Sciatic nerve (tissue), 2 donors: Measurements from ENCODE around the gene HYPK. TPM values are rescaled to one million over a fixed set of nuclear protein-coding genes. Genes with fewer than 3 reads are reported as not detected.

ENCODE experiments used
- ATAC-seq: fragments of 200-7000 bp; cut with Tn5 transposase; one replicate; pipeline ENCODE4 v1.9.1; 2020; ENCODE audit warnings: mild to moderate bottlenecking, moderate library complexity
- DNase-seq: peaks from one replicate; pipeline ENCODE4 v3.0.0-alpha.2; 2020; ENCODE audit warnings: low spot score
- intact Hi-C: fragments of 100-400 bp; cut with DNase I; formaldehyde crosslinking; loops from one replicate; pipeline ENCODE4 v1.14.2; 2022
- total RNA-seq: library from RNA; stranded (reverse); fragmentation: NEBNext Ultra II Directional; extraction: Animal tissue kit (Norgen Biotek cat#: 25700); gene quantifications from one replicate; pipeline ENCODE4 v1.2.1, GENCODE V29; 2021
- donor health status: DM: no; HTN: no; CAD: no.
- donor health status: DM: no; HTN: no; CAD: no.

The HYPK gene, protein sequence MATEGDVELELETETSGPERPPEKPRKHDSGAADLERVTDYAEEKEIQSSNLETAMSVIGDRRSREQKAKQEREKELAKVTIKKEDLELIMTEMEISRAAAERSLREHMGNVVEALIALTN
- 13.6 TPM for total RNA-seq

DNA sequence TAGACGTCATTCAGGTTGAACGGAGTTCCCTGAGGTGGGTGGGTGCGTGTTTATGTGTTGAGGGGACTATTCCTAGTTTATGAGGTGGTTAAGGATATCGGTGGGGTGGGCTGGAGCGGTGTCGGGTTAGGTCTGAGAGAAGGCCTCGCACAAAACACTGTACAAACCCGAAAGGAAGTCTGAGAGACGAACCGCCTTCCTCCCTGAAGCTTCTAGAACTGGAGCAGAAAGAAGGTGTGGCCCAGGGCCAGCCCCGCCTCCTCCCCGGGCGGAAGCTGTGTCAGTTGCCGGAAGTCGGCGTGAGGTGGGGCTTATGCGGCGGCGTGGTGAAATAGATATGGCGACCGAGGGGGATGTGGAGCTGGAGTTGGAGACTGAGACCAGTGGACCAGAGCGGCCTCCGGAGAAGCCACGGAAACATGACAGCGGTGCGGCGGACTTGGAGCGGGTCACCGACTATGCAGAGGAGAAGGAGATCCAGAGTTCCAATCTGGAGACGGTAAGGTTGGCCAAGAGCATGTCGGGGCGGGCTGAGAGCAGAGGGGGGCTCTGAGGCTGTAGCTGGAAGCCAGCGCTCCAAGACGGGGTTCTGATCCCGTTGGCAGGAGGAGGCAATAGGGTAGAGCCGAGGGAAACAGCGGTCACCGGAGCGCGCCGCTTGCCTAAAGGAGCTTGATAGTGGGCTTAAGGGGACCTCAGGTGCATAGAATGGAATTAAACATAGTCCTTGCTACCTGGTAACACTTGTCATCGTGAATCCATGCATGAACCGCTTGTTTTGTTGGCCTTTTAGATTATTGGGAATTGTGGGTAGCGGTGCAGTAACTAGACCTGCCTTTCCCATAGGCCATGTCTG is at the start of gene HYPK:
TSS of gene HYPK (plus strand) at position 314 of the 856 bp plus-strand sequence. CDS start at position 338, 24 bp downstream.
- intact Hi-C loops: no loop called here
- ATAC-seq (peak; percentile 97), DNase-seq (peak; percentile 96)

DNA sequence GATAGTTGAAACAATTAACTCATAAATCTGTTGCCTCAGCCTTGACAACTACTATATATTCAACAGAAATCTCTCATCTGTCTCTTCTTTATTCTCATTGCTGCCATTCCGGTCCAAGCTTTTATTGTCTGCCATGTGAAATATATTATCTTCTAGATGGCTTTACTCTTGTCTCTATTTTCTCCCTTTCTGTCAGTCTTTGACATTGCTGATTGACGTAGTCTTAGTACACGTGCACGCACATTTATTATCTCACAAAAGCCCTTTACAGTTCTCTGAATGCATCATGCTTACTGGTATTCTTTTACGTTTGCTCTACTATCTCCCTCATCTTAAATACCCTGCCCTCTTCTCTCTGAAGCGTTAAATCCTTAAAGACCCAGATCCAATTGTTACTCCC is 48.5 kb upstream of the HYPK start:
- intact Hi-C loops: no loop called here
- ATAC-seq: no peak

DNA sequence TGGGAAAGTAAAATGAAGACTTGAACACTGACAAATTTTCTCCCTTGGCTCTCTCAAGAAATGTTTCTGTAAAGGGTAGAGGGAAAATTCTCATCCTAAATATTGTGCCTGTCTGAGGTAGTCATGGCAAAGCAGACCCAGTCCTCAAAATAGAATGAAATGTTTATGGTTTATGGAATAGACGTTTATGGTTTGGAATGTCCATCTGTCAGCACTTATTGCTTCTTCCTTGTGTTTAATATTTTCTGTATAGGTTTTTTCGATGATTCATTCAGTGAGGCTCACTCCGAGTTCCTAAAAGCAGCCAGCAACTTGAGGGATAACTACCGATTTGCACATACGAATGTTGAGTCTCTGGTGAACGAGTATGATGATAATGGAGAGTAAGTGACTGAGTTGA is 37.6 kb upstream of the HYPK start:
- intact Hi-C loops: no loop called here
- no peak for ATAC-seq
- DNase-seq: no peak

More for the DNA sequence above, 48.5 kb upstream of the HYPK start:
- DNase-seq: no peak

DNA sequence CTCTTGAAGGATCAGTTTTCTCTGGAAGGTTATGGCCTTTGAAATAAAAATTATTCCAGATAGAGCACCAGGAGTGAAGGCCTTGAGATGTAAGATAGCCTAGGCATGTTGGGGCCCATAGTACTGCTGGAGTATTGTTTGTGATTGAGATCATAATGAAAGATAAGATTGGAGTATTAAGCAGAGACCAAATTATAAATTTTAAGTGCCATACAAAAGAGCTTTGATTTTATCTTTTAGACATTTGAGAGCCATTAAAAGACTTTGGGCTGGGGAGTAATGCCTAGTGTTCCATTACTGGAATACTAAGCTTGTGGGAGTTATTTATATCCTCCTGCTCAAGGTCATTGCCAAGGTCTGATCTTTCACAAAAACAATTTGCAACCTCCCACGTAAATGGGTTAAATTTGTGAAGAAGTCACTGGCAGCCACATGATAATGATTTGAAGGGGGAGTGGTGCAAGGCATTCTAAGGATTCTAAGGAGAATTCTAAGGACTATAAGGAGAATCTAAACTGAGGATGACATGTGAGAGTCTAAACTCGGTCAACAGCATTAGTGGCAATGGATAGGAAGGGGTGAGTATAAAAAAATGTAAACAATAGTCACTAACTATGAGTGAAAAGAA is 36.5 kb upstream of the HYPK start:
- ATAC-seq: no peak
- intact Hi-C loops: no loop called here
- no peak for DNase-seq

DNA sequence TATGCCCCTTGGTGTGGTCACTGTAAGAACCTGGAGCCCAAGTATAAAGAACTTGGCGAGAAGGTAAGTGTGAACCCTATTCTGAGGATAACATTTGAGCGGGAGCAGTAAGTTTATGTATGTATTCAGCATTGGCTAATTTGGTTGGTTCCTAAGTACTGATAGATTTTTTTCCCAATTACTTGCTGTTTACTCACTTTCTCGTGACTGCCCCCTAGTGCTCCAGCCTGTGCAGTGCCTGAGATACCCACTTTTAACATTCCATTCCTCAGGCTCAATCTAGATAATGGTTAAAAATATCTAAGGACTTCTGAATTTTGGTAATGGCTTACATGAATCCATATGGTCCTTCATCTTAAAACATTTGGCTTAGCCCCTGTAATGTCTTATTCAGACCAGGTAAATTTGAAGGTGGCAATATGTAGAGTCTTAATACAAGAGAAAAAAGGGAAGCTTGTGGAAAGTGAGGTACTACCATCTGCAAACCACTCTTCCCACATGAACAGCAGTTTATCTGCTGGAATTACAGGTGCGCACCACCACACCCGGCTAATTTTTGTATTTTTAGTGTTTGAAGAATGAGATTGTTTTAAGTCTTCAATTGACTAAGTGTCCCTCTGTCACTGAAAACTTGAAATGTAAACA is 30.7 kb upstream of the HYPK start:
- DNase-seq (no peak), ATAC-seq (peak; percentile 62)
- intact Hi-C loops: no loop called here

DNA sequence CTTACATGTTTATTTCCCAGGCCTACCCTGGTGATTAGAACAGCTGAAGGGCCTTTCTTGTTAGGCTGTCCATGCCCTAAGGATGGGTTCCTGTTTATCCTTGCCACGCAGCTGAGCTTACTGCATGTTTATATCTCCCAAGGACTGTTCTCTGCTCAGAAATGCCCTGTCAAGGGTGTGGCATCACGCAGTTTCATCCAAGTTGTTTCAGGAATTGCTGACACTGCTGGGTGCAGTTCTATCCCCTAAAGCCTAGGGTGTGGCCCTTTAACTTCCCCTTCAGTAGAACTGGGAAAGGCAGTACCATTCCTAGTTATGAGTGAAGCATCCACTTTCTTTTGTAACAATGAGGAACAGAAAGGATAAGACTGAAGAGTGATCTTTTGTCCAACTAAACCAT is 28.6 kb upstream of the HYPK start:
- DNase-seq: no peak
- intact Hi-C loops: no loop called here
- peak; percentile 30 for ATAC-seq

DNA sequence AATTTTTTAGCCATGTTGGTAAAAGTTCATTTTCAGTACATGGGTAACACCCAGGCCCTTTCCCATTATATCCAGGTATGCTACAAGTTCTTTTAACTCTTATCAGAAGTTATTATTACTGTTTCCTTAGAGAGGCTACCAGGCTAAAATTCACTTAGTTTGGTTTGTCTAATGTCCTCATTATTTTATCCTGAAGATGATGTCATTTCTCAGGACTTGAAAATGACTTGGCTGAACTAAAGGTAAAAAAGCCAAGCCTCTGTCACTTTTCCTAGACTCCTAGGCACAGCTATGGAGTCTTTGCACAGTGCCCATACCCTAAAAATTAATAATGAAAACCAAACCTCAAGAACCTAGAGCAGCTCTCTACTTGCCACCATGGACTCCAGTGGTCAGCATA is 27.8 kb upstream of the HYPK start:
- ATAC-seq (no peak), DNase-seq (no peak)
- intact Hi-C loops: no loop called here

DNA sequence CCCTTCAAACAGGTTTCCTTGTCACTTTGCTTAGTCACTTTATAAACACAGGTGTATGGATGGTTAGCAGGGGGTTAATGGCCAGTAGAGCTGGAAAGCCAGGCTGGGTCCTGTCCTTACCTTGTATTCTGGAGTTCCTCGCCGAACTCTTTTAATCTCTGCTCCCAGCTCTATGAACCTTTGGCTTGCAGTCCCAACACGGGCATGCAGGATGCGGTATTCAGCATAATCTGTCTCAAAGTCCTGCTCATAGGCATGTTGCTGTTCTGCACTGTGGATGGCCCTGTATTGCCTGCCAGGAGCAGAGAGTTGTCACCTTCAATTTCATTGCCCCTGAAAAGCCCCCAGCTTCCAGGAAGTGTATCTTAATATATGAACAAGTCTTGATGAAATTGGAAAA is 26.3 kb upstream of the HYPK start:
- DNase-seq (no peak), ATAC-seq (no peak)
- intact Hi-C loops: no loop called here

DNA sequence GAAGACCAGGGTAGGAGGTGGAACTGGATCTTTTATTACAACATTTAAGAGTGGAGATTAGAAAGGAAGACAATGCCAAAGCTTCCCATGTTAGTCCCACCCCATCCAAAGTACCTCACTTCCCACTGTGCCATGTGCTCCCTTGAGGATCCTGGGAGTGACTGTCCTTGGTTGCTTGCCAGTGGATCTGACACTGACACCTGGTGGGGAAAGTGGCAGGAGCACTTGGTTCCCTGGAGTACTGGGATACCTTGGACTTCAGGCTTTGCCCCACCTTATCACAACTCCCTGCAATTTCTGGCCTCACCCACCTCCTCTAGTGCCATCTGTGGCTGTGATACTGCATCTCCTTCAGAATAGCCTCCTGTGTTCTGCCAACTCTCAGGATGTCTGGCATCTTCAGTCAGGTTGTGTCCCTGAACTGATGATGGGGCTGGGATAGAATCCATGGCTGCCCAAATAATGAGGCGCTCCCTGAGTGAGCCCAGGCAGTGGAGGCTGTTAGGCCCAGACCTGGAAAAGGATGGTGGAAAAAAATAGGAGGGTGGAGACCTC is 24.9 kb upstream of the HYPK start:
- DNase-seq (no peak), ATAC-seq (peak; percentile 1)
- intact Hi-C loops: no loop called here

DNA sequence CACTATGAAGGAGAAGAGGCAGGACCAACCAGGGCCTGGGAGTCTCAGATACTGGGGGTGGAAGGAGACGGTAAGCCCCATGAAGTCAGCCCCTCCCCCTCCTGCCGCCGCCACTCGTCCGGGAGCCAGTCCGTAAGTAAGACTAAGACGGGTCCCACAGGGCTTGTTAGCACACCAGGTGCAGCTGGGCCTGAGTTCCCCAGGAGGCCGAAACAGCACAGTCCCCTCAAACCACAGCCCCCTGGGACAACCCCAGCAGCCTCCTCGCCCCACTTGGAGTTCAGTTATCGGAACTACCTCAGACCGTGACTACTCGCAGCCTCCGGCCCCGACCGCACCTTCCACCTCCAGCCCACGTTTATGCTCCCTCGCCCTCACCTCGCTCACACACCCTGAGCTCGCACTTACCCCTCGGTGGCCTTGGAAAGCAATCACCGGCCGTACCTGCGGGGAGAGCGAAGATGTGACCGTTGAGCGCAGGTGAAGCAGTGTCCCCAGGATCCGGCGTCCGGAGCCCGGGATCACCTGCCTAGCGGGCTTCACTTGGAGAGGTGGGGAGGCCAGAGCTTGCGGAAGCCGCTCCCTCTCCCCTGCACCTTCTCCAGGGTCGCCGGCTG is 24.2 kb upstream of the HYPK start:
- ATAC-seq: peak; percentile 25
- no peak for DNase-seq
- intact Hi-C loops: no loop called here

DNA sequence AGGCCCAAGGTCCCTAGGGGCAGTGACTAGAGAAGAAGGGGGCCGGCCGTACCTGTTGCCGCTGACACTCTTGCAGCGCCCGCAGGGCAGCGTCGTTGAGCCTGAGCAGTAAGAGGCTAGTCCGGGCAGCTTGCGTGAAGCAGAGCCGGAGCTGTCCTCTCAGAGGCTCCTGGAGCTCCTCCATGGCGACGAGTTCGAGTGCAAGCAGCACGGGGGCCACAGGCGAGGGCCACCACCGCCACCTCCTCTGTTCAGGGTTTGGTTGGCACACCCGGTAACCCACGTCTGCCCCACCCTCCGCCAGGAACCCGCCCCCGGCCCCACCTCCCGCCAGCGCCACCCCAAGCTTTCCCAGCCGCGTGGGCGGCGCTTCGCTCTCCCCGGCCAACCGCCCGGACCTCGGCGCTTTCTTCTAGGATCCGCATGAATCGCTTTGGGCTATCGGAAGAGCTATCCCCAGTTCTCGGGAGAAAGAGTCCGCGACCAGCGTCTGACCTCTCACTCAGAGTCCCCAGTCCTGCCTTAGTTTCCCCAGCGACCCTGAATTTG is 23.6 kb upstream of the HYPK start, which contains the start of gene ELL3:
TSS of gene ELL3 (minus strand) at position 249 of the 549 bp plus-strand sequence. CDS start at position 184, 65 bp downstream.
- ATAC-seq (peak; percentile 90), DNase-seq (peak; percentile 87)
- intact Hi-C loops: no loop called here

DNA sequence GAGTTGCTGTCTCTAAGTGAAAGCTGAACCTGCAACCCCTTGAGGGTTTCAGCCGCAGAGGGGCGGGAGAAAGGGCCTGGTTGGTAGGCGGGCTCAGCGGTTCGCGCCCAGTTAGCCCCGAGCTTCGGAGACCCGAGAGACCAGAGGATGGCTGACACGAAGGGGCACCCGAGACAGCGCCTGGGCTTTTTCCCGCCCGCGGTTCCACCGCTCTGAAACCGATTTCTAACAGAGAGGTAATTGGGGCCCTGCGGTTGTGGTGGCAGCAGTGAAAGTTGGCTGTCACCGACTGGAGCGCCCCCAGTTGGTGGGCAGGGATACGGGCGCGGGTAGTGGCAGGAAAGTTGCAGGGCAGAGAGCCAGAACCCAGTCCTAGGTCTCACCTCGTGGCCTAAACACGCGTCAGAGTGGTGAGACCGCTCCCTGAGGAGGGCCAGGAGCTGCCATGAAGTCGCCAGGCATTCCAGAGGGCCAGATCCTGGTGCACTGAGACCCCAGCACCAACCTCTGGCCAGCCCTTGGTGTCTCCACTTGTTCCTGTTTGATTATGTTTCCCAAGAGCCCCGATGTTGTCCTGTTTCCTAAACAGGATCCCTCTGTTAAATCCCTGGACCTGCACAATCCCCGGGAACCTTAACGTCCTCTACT is 23.0 kb upstream of the HYPK start:
- DNase-seq (peak; percentile 88), ATAC-seq (peak; percentile 87)
- intact Hi-C loops: no loop called here

DNA sequence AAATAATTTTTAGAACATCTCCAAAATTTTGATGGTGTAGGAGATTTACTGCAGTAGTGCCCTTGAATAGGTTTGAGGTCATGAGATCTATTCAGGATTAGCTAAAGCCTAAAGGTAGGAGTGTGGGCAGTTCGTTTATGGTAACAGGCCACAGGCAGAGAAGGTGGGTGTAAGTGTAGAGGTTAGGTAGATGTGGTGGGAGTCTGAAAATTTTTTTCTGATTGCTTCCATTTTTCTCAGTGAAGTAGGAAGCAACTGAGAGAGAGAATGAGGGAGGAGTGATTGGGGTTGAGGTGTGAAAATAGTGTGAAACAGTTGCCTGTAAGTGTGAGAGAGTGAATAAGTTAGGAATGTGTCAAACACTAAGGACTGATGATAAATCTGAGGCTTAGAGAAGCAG is 21.4 kb upstream of the HYPK start:
- DNase-seq (no peak), ATAC-seq (no peak)
- intact Hi-C loops: no loop called here

DNA sequence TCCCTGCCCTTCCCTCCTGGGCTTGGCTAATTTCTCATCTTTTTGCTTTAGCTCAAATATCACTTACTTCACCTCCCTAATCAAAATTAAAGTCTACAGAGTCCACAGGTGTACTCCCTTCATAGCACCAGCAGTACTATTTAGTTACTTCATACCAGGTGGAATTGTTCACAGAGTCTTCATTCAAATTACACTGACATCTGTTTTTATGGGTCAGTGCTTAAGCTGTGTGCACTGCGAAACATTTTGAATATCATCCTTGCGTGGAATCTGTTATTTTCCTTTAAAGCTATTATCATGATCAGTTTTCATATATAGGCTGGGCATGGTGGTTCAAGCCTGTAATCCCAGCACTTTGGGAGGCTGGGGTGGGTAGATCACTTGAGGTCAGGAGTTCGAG is 11.0 kb upstream of the HYPK start:
- DNase-seq (no peak), ATAC-seq (no peak)
- intact Hi-C loops: no loop called here

DNA sequence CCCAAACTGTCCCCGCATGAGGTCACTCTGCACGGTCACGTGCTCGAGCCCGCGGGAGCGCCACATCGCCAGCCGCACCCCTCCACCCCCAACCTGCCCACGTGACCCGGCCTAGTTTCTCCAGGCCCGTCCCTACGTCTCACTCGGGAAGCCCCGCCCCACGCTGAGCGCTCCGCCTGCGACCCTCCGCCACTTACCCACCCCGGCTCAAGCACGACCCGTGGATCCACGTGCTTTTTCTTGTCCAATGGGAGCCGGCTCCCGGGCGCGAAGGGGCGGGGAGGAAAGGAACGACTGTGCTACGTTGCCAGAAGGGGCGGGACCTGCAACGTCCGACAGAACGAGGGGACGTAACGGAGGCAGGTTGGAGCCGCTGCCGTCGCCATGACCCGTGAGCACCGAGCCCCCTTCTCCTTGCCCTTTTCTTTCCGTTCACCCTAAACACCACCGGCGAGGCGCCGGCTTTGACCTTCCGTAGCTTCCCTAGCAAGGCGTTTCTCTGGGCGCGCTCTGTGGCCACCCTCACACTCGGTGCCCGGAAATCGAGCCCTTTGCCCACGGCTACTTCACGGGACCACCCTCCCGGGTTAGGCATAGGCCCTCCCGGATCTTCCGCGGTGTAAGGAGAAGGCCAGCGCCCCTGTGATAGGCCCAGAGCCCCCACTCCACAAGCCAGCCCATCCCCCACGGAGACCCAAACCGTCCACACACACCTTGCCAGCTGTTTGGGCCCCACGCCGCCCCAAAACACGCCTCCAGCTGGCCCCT is 8.2 kb upstream of the HYPK start, which contains the start of gene SERF2:
TSS of gene SERF2 (plus strand) at position 328 of the 768 bp plus-strand sequence. CDS start at position 385, 57 bp downstream.
- intact Hi-C loops: no loop called here
- ATAC-seq (peak; percentile 98), DNase-seq (peak; percentile 100)

DNA sequence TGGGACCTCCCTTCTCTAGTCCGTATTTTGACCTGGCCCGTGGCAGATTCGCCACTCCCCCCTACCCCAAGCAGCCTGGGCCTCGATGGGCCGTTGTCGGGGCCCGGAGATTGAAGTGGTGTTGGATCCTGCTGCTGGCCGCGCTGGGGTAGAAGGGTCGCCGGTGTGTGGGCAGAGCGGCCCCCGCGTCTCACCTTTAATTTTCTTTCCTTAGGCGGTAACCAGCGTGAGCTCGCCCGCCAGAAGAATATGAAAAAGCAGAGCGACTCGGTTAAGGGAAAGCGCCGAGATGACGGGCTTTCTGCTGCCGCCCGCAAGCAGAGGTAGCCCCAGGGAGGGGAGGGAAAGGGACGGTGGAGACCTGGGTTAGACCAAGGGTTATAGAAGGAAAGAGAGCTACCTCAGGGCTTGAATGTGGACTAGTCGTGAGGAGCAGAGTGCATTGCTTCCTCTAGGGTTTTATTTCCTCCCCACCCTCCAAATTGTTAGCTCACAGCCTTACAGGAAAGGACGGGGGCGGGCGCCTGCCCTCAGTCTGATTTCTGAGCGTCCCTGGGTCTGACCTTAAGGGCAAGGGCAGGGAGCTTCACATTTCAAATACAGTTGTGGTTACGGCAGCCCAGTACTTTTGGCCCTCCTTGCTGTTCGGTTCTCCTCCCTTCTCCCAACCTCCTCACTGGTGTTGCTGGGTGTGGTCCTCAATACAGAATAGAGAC is 7.5 kb upstream of the HYPK start:
- ATAC-seq: peak; percentile 2
- intact Hi-C loops: no loop called here
- DNase-seq: no peak

DNA sequence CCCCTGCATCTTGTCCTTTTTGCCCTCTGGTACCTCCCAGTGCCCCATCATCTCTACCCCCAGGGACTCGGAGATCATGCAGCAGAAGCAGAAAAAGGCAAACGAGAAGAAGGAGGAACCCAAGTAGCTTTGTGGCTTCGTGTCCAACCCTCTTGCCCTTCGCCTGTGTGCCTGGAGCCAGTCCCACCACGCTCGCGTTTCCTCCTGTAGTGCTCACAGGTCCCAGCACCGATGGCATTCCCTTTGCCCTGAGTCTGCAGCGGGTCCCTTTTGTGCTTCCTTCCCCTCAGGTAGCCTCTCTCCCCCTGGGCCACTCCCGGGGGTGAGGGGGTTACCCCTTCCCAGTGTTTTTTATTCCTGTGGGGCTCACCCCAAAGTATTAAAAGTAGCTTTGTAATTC is 6.8 kb upstream of the HYPK start:
- no peak for DNase-seq
- ATAC-seq: no peak
- intact Hi-C loops: no loop called here
